Hepatic stellate cell (primary cell): Measurements from ENCODE around the gene AP1M1.
"Not testable (repeated sequence)": the region's sequence is repeated elsewhere in the genome, so short reads cannot be mapped to it uniquely, and the experiment has no call there.

Experiments
- DNase-seq: peaks from one replicate; pipeline ENCODE4 v3.0.0; 2011; ENCODE audit warnings: low spot score

The AP1M1 gene

DNA sequence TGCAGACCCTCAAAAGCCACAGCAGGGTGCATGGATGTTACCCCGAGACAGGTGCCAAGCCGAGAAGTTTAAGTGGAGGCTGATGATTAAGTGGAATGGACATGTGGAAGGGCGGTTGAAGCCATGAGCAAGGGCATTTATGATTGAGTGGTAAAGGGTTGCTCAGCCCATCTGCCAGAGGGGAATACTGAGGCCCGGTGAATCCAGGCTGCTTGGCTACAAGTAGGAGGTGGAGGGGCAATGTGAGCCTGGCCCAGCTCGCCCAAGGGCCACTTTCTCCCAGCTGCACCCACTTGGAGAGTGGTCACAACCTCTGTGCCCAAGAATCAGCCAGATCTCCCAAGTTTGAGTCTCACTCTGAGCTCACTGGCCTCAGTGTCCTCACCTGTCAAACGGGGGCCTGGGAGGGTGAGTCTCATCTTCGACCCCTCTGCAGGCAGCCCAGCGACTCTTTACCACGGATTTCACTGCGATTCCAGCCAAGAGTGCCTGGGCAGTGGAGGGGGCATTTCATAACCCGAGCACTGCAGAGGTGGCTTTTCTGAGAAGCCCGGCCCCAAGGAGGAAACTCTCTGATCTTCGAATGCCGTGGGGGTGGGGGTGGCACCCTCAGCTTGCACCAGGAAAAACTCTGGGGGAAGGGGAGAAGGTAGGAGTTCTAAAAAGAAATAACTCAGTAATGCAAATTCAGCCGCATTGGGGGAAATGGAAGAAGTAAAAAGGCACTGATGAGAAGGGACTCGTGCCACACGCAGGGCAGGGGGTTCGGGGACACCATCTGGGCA lies 64.1 kb downstream of the AP1M1 start:
- DNase-seq: no peak

DNA sequence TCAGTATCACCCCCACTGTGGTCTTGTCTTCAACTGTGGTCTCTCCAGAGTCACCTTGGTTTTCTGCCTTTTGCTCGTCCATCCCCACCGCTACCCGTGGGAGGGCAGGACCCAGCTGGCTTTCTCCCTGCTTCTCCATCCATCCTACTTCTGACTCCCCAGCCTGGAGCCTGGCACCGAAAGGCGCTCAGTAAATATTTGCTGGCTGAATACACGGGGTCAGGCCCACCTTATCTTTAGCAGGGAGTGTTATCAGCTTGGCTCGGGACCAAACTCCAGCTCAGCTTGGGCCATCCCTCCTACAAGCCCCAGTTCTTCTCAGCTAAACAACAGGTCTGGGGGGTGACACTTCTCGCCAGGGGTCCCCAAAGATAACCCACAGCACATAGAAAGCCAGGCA lies 64.9 kb downstream of the AP1M1 start:
- DNase-seq: no peak

DNA sequence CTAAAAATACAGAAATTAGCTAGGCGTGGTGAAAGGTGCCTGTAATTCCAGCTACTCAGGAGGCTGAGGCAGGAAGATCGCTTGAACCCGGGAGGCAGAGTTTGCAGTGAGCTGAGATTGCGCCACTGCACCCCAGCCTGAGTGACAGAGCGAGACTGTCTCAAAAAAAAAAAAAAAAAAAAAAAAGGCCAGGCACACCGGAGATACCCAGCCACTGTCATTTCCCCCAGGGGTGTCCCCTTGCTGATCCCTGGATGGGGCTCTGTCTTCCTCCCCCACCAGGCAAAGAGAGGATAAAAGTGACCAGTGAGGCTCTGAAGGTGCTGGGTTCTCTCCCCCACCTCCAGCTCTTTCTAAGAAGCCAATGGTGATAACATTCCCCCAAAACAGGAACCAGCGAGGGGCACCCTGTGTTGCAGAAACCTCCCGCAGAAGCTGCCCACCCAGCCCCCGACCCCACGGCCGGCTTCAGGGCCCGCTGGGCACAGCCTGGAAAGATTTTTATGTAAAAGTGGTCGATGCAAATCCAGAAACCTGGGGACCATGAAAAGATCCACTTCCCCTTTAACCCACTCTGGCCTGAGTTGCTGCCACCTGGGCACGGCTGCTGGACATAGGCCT lies 65.5 kb downstream of the AP1M1 start:
- DNase-seq: no peak

DNA sequence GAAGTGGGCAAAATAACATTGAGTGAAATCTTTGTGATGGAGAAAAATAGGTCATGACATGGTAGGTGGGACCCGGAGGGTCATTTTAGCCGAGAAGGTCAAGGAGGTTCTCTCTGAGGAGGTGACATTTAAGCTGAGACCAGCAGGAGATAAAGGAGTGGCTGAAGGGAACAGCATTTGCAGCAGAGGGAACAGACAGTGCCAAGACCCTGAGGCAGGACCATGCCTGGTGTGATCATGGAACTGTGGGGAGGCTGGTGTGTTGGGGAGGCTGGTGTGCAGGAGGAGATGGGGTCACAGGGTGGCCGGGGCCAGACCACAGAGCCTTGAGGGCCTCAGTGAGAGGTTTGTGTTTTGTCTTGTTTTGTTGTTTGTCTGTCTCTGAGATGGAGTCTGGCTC lies 67.5 kb downstream of the AP1M1 start:
- no peak for DNase-seq

DNA sequence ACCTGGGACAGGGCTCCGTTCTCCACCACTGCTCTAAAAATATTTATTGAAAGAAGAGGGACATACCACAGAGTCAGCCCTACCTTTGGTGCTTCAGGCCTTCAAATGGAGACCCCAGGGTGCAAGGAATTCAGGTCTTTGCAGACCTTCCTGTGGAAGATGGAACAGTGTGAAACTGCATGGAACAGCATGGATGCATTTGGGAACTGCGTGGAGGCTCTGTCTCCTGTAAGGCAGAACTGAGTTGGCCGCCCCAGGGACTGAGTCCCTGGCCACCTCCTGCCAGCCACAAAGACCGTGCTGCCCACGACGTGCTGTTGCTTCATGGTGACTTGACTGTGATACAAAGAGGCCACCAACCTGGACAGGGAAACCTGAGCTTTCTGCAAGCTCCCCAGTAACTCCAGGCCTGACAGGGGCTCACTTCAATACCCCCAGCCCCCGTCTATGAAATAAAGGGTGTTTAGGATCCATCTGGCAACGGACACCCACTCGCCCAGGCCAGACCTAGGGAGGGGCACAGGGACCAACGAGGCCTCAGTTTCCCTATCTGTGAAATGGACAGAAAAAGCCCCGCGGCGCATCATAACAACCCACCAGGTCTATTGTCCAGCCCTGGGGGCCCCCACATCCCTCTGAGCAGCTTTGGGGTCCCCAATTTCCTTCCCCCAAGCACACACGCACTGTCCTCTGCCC lies 68.3 kb downstream of the AP1M1 start:
- DNase-seq: no peak

DNA sequence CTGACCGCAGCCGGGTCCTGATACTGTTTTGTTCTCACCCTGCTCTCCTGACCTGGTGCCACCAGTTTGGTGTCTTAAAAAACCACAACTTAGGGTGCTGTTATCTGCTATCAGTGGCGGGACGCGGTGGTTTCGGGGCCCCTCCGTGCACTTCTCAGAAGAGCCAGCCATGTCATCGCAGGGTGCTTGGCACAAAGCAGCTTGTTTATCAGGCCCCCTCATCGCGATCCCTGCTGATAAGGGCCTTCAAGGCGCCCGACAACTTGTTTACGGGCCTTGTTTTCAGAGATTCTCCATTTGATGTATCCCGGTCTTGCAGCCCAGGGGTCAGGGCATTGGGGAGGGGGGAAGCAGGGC lies 68.9 kb downstream of the AP1M1 start:
- DNase-seq: no peak

DNA sequence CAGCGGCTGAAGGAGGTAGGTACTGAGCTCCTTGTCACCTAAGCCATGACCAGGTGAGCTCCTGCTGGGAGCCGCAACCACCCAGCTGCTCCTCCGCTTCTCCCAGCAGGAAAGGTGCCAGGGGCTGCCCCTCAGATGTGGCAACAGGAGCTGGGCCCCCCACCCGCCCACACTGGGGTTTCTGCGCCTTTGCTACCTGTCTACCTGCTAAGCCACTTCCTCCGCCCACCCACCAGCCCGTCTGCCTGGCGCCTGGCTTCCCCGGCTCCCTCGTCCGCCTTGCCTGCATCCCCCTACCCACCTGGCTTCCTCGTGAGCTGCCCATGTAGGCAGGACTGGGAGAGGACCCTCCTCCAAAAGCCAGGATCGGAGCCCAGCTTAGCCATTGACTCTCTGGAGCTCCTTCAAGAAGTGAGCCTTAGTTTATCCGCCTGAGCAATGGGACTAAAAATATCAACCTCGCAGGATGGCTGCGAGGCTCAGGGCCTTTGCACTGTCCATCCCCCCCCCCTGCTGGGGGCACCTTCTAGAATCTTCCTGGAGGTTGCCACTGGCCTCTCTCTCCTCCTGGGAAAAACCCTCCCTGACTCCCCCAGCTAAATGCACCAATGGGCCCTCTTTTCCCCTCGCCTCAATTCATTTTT lies 71.1 kb downstream of the AP1M1 start:
- DNase-seq: no peak

DNA sequence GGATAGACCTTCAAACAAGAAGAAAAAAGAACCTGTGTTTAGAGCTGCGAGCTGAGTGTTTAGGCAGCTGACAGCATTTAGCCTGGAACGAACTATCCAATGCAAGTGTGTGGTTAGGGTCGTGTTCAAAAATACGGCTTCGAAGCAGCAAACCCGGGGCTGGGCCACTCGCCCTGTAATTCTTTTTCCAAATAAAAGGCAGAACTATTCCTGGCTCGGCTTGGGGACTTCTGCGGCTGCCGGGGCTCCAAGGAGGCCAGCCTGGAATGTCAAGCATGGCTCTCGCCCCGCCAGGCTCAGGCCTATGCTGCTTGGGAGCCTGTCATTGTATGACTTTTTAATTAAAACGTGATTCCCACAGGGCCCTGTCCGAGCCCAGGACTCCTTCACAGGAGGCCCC lies 75.2 kb downstream of the AP1M1 start:
- DNase-seq: peak; percentile 60

DNA sequence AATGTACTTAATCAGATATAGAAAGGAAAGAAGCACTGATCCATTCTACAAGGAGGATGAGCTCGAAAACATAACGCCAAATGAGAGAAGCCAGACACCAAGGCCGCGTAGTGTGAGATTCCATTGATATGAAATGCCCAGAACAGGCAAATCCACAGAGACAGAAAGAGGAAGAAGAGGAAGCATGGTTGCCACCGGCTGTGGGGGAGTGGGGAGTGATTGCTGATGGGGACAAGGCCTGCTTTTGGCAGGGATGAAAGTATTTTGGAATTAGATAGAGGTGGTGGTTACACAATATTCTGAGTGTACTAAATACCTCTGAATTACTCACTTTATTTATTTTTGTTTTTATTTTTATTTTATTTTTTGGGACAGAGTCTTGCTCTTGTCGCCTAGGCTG lies 76.7 kb downstream of the AP1M1 start:
- DNase-seq: no peak

DNA sequence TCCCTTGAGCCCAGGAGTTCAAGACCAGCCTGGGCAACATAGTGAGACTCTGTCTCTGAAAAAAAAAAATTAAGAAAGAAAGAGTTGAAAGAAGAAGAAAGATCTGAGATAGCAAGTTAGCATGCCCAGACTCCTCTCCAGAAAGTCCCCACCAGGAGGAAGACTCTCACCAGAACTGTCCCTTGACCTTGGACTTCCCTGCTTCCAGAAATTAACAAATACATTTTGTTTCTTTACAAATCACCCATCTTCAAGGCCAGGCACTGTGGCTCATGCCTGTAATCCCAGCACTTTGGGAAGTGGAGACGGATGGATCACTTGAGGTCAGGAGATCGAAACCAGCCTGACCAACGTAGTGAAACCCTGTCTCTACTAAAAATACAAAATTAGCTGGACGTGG lies 82.6 kb downstream of the AP1M1 start:
- no peak for DNase-seq

DNA sequence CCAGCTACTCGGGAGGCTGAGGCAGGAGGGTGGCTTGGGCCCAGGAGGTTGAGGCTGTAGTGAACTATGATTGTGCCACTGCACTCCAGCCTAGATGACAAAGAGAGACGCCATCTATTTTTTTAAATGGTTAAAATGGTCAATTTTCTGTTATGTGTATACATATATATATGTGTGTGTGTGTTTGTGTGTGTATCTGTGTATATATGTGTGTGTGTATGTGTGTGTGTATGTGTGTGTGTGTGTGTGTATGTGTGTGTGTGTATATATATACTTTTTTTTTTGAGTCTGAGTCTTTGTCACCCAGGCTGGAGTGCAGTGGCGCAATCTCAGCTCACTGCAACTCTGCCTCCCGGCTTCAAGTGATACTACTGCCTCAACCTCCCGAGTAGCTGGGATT lies 84.0 kb downstream of the AP1M1 start:
- DNase-seq: no peak

DNA sequence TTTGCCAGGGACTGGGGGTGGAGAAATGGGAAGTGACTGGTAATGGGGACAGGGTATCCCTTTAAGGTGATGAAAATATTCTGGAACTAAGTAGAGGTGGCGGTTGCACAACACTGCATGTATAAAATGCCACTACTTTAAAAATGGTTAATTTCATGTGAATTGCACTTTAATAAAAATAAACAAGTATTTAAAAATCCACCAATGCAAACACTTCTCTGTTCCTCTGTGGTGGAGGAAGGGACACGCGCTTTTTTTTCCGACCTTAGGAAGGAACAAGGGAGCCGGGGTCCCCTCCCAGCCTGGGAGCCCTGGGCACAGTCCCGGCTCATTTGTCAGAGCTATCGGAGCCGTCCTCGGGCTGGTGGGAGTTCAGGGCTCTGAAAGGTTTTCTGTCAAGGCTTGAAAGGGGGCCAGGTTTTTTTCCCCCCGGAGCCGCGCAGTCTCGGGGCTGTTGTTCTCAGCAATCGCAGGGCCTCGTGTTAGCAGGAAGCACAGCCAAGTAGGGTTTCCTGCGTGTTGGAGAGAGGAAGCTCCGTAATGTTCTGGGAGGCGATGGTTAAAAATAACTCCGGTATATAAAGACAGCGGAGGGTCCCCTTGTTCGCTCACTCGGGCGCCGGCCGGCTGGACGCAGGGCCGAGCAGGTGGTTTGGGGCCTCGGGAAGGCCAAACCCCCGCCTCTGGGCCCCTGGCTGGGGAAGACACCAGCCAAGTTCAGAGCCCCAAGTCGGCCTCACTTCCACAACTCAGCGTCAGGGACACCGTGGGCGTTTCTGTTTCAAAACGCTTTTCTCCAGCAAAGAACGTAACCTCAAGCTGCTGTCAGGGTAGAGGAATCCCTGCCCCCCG lies 85.7 kb downstream of the AP1M1 start:
- peak; percentile 74 for DNase-seq

DNA sequence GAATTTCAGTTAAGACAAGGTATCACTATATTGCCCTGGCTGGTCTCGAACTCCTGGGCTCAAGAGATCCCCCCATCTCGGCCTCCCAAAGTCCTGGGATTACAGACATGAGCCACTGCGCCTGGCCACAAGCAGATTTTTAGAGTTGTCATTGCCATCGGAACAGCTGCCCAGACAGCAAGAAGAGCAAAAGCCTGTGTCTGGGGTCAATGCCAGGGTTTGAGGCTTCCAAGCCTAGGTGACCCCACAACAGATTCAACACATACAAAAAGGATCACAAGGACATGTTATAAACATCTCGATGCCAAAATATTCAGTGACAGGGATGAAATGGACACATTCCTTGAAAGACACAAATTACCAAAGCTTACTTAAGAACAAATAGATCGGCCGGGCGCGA lies 86.8 kb downstream of the AP1M1 start:
- DNase-seq: no peak

DNA sequence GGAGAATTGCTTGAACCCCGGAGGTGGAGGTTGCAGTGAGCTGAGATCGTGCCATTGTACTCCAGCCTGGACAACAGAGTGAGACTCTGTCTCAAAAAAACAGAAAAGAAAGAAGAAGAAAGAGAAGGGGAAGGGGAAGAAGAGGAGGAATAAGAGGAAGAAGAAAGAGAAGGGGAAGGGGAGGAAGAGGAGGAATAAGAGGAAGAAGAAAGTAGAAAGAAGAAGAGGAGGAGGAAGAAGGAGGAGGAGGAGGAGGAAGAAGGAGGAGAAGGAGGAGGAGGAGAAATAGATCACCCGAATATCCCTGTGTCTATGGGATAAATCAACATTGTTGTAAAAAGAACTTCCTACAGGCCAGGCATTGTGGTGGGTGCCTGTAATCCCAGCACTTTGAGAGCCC lies 87.4 kb downstream of the AP1M1 start:
- not testable (repeated sequence) for DNase-seq

DNA sequence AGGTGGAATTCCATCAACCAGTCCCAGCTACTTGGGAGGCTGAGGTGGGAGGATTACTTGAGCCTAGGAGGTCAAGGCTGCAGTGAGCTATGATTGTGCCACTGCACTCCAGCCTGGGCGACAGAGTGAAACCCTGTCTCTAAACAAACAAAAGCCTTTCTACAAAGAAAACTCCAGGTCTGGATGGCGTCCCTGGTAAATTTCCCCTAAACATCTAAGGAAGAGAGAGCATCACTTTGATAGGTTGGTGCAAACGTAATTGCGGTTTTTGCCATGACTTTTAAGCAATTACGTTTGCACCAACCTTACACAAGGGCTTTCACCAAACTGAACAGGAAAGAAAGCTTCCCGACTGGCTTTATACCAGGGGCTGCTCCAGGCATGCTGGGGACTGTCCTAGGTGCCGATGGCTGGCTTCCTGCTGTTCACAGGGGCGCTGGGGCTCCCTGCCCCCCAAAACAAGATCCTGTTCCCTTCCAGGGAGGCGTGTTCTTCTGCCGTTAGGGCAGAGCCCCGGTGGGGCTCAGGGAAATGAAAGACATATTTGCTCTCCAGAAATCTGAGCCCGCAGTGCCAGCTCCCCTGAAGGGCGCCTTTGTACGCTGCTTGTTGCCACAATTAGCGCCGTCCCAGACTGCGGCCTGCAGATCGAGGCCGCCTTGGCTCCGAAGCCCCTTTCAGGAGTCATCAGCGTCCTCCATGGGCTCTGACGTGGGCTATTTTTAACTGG lies 88.2 kb downstream of the AP1M1 start:
- DNase-seq: no peak

DNA sequence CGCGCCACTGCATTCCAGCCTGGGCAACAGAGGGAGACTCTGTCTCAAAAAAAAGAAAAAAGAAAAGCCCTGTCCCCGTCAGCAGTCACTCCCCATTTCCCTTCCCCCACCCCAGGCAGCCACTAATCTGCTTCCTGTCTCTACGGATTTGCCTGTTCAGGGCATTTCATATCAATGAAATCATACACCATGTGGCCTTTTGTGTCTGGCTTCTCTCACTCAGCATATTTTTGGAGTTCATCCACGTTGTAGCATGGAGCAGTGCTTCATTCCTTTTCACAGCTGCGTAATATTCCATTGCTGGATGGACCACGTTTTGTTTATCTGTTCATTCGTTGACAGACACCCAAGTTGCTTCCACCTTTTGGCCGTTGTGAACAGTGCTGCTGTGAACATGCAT lies 90.8 kb downstream of the AP1M1 start:
- DNase-seq: no peak

DNA sequence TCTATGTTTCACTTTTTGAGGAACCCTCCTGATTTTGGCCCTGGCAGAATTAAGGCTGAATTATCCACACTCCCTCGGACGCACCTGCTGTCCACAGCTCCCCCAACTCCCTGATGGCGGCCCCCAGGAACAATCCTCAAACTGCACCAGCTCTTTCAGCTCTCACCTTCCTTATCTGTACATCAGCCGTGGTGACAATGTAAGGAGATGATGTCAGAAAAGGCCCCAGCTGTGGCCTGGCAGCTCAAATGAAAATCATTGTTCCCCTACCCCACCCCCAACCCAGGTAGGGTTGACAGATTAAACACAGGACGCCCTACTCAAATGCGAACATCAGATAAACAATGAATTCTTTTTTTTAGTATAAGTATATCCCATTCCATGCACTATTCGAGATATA lies 91.9 kb downstream of the AP1M1 start:
- no peak for DNase-seq

DNA sequence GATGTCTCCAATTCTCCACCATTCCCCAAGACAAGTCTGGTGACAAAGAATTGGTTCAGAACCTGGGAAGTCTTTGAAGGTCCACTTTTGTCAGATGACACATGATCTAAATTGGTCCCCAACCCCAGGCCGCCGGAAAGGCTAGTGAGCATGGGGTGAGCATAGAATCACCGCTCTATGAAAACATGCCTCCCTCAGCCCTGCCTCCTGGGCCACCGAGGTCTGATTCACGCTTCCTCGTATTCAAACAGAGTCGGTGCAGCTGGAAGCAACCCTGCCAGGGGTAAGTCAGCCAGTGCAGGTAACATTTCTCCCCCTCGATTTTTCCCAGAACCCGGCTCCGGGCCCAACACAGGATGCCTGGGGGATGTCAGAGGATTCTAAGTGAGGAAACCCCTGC lies 93.0 kb downstream of the AP1M1 start:
- DNase-seq: no peak

DNA sequence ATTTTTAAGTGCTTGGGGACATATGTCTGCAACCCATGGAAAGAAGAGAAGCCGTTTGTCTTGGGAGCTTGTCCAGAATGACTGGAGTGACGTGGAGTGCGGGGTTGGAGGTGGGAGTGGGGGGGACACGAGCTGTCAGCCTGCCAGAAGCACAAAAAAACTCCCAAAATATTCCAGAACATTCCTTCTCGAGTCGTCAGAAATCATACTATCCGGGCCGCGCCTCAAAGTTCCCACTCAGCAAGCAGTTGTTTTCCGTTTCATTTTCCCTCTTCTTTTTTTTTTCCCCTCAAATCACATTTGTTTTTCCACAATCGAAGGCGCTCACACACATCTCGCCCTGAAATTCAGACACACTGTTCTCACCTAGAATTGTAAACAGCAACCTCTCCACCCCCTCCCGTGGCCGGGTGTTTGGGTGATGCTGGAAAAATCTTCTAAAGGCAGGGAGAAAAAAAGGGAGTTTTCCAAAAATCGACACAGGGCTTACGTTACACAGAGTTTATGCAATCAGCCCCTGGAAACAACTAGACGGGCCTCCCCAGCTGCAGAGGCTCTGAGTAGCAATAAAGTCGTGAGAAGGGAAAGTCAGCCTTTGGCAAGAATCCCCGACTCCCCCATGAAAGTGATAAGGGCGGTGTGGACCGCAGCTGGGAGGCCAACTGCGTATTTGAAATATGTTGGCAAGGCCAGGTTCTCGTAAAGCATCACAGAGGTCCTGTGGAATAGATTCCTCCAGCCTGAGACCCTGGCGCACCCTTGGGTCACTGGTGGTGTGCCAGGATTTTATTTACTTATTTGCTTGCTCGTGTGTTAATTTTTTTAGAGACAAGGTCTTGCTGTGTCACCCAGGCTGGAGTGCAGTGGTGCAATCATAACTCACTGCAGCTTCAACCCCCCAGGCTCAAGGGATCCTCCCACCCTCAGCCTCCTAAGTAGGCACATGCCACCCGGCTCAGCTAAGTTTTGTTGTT lies 95.7 kb downstream of the AP1M1 start:
- DNase-seq: peak; percentile 91

DNA sequence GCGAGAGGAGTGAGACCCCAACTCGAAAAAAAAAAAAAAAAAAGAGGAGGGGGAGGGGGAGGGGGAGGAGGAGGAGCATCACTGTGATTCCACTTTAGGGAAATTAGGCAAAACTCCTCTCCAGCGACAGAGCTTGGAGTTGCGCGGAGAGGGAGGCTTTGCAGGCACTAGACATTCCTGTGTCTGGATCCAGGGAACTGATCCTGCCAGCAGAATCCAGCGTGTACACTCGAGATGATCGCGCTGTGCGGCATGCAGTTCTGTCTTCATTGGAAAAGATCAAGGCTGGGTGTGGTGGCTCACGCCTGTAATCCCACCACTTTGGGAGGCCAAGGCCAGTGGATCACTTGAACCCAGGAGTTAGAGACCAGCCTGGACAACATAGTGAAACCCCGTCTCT lies 97.3 kb downstream of the AP1M1 start:
- no peak for DNase-seq
